Heart left ventricle (tissue), 16 donors: ENCODE data around the gene KLB. TPM values are rescaled to one million over a fixed set of nuclear protein-coding genes. Genes with fewer than 3 reads are reported as not detected.

Experiments
- ATAC-seq, 4 donors: fragments of 200-7000 bp; cut with Tn5 transposase; one replicate each; pipeline ENCODE4 v1.9.1; 2020 to 2022; ENCODE audit warnings: moderate library complexity in 4 of 4, mild to moderate bottlenecking in 3 of 4, moderate number of reproducible peaks in 1 of 4
- DNase-seq, 5 donors: peaks; one replicate each; pipeline ENCODE4 v3.0.0-alpha.2; 2020
- H3K27ac ChIP-seq, 12 donors: fragments of 200-600 bp; sonication (generic) in 4 of 12; one replicate each; pipeline versions ENCODE4 v1.5.0 to v1.8.0; 2016 to 2022; ENCODE audit warnings: mild to moderate bottlenecking in 2 of 12
- H3K27me3 ChIP-seq, 9 donors: fragments of 200-600 bp; sonication (generic) in 2 of 9; one replicate each; pipeline versions ENCODE4 v1.5.1 to v1.8.0; 2016 to 2022; ENCODE audit warnings: mild to moderate bottlenecking in 3 of 9
- H3K36me3 ChIP-seq, 9 donors: fragments of 200-600 bp; sonication (generic) in 2 of 9; one replicate each; pipeline versions ENCODE4 v1.5.0 to v1.8.0; 2018 to 2022; ENCODE audit warnings: mild to moderate bottlenecking in 2 of 9
- H3K4me1 ChIP-seq, 12 donors: fragments of 200-600 bp; sonication (generic) in 4 of 12; one replicate each; pipeline versions ENCODE4 v1.5.0 to v1.8.0; 2016 to 2022; ENCODE audit warnings: mild to moderate bottlenecking in 3 of 12
- H3K4me3 ChIP-seq, 12 donors: fragments of 200-600 bp; sonication (generic) in 4 of 12; one replicate each; pipeline versions ENCODE4 v1.5.0 to v1.8.0; 2017 to 2022; ENCODE audit warnings: mild to moderate bottlenecking in 9 of 12, moderate library complexity in 4 of 12
- H3K9me3 ChIP-seq, 12 donors: fragments of 200-600 bp; sonication (generic) in 4 of 12; one replicate each; pipeline versions ENCODE4 v1.5.0 to v1.8.0; 2016 to 2022; ENCODE audit warnings: mild to moderate bottlenecking in 1 of 12
- POLR2A ChIP-seq, 2 donors: fragments of 450-650 bp; IDR thresholded peaks; one replicate each; pipeline ENCODE4 v1.6.1; 2017; ENCODE audit warnings: antibody characterized with exemption in 2 of 2, mild to moderate bottlenecking in 2 of 2, moderate library complexity in 2 of 2
- WGBS, 4 donors: extraction: QIAGEN DNeasy Blood & Tissue Kit in 2 of 4; methylation state at CpG; one replicate each; pipeline versions ENCODE4 v1.1.5 to v1.1.7; 2013 to 2018; 5-methylcytosine and 5-hydroxymethylcytosine counted together
- intact Hi-C, 10 donors: fragments of 100-400 bp; cut with DNase I; formaldehyde crosslinking; loops; one replicate each; pipeline versions ENCODE4 v1.11.1 to v1.14.2; 2022
- microRNA-seq, 4 donors: library from miRNA; unstranded; fragments of <30 nt; microRNA quantifications; one replicate each; pipeline versions ENCODE4 to v1.2.0, GENCODE V29; 2017 to 2020
- polyA plus RNA-seq, 2 donors: library from polyadenylated mRNA; stranded (reverse); fragments of 200-250 nt; gene quantifications; one replicate each; pipeline ENCODE4 v1.2.3, GENCODE V29; 2013
- total RNA-seq, 9 donors: library from RNA; depleted of rRNA in 2 of 9; stranded (reverse); fragments of >200 nt in 2 of 9; fragmentation: NEBNext Ultra II Directional in 3 of 9; extraction: Animal tissue kit (Norgen Biotek cat#: 25700) in 3 of 9; gene quantifications; one replicate each; pipeline versions ENCODE4 v1.1.0 to v1.2.4, GENCODE V29; 2016 to 2023
- TF ChIP-seq, protein P1 (sequence below), 12 donors: fragments of 200-600 bp; sonication (generic) in 4 of 12; IDR thresholded peaks; one replicate each; pipeline versions ENCODE4 v1.5.0 to v1.8.0; 2018 to 2022; ENCODE audit warnings: antibody characterized with exemption in 12 of 12, mild to moderate bottlenecking in 5 of 12
- donor health status: ischemic (EF 13 %, LVEDD 7.1; RV severe dilation, severe dysfunction).
- donor health status: healthy with polysubstance abuse.
- donor health status: DM: no; HTN: yes; CAD: no.
- donor health status: DM: no; HTN: no; CAD: no.
- donor health status: ischemic (EF 25% LVEDD 6.9; RV normal size, moderate dysfunction).
- donor health status: ischemic (EF 25% LVEDD 5.7; RV mildly dilated, moderate dysfunction).
- donor health status: healthy.
- donor health status: DM: yes; HTN: yes; CAD: no.
- donor health status: ischemic (EF 35%, LVEDD 5.7; RV mildly dilated, moderate dysfunction).
- donor health status: nonischemic (EF 11% LVEDD 7.7; RV severe dilation, severe dysfunction).
- donor health status: DM: yes; HTN: yes; CAD: no.
- donor health status: PGD.
- donor health status: ischemic (EF 29% LVEDD 5.4; RV normal size, mild dysfunction).
- donor health status: nonischemic (EF 23%, LVEDD 6.1; RV moderate dilation, normal function).

KLB gene
- total and polyA plus RNA-seq, 11 donors, result 0.08 to 2.9 (median 0.15) TPM; not detected in 5

DNA sequence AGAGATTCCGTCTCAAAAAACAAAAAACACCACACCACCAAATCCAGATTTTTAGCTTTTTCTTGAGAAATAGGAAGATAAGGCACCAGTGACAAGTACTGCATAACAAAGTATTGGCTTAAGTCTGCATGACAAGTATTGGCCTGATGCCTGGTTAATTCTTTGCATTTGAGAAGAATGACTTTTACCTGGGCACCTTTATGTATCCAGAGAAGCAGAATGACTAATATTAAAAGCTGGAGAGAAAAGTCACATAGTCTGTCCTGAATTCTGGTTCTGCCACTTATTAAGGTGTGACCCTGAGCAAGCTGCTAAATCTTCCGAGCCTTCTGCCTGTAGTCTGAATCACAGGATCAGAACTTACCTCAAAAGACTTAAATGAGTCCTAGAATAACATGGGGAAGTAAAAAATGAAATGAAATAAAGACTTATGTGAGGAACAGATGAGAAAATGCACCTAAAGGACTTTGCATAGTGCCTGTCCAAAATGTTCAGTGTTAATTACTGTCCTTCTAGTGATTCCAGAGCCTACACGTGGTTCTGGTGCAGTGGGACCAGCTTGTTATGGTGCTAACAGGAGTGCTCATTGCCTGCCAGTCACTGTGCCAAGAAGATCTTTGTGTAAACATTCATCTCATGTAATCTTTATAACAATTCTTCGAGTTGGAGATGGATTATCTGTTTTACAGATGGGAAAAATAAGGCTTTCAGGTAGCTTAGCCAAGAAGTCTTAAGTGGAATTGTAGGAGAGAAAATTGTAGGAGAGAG lies 88.9 kb downstream of the KLB start:
- DNase-seq, result no peak
- 69 to 78% (median 77%) methylated on average over 4 of the region's 4 CpGs for WGBS, 4 donors

DNA sequence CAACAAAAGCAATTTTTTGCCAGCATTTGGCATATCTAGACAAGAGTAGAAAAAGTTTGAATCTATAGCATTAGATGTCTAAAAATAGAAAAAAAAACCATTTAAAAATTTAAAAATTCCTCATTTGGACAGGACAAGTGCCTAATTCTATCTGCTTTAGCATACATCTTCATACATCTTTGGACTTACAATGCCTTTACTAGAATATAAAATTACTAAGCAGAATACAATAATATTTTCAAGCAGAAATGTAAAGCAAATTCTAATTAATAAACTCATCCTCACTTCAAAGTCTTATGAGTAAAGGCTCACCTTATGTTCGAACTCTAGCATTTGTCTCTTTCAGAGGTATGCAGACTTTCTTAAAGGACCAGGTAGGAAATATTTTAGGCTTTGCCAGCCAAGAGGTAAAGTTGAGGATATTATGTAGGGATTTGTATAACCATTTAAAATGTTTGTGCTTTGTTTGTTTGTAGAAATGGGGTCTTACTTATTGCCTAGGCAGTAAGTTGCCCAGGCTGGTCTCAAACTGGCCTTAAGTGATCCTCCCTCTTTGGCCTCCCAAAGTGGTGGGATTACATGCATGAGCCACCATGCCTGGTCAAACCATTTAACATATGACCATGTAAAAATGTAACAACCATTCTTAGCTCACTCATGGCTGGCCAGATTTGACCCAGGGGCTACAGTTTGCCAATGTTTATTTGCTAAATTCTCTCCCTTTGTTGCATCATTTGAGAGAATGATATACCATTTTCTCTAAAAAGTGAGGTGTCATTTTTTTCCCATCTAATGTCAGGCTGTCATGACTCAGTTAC lies 91.4 kb downstream of the KLB start:
- intact Hi-C loops, result no loop called here
- Histone ChIP-seq H3K27ac (no peak overlapping the region), H3K27me3 (no peaks in the 10 kb centered on the region), H3K4me1 (no peaks in the 10 kb centered on the region), H3K9me3 (no peaks in the 10 kb centered on the region), H3K36me3 (peaks cover 0 to 55% (median 47%) of the 10 kb centered on the region in 9 donors), H3K4me3 (no peak overlapping the region)
- ATAC-seq (no peak), DNase-seq (no peak)
- TF ChIP-seq, protein P1, sequence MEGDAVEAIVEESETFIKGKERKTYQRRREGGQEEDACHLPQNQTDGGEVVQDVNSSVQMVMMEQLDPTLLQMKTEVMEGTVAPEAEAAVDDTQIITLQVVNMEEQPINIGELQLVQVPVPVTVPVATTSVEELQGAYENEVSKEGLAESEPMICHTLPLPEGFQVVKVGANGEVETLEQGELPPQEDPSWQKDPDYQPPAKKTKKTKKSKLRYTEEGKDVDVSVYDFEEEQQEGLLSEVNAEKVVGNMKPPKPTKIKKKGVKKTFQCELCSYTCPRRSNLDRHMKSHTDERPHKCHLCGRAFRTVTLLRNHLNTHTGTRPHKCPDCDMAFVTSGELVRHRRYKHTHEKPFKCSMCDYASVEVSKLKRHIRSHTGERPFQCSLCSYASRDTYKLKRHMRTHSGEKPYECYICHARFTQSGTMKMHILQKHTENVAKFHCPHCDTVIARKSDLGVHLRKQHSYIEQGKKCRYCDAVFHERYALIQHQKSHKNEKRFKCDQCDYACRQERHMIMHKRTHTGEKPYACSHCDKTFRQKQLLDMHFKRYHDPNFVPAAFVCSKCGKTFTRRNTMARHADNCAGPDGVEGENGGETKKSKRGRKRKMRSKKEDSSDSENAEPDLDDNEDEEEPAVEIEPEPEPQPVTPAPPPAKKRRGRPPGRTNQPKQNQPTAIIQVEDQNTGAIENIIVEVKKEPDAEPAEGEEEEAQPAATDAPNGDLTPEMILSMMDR (IDR thresholded peaks at IDR 0.05), result no peak
- TF ChIP-seq POLR2A (IDR thresholded peaks at IDR 0.05), result no peak
- WGBS, 4 donors, result 89 to 93% (median 92%) methylated on average over 1 of the region's 1 CpG

More for the DNA sequence above, 88.9 kb downstream of the KLB start:
- no peaks in the 10 kb centered on the region for H3K4me1 ChIP-seq
- H3K27ac ChIP-seq, result no peak overlapping the region
- peaks cover 0 to 31% (median 23%) of the 10 kb centered on the region in 9 donors for H3K36me3 ChIP-seq
- intact Hi-C loops, result no loop called here
- TF ChIP-seq, protein P1 (IDR thresholded peaks at IDR 0.05), result no peak
- TF ChIP-seq POLR2A (IDR thresholded peaks at IDR 0.05), result no peak
- H3K4me3 ChIP-seq, result no peak overlapping the region
- H3K27me3 ChIP-seq, result no peaks in the 10 kb centered on the region
- H3K9me3 ChIP-seq, result no peaks in the 10 kb centered on the region
- ATAC-seq, result no peak

DNA sequence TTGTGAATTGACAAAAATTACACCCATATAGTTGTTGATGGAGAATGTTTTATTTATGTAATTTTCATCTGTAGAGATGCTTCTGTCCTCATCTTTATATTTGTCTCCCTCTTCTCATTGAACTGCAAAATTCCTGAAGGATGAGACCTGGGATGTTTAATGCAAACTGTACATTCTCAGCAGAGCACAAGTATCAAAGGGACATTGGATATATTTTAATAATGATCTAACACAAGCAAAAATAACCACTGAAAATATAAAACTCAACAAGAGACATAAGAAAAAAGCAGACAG lies 91.9 kb downstream of the KLB start:
- ATAC-seq (no peak), DNase-seq (no peak)
- Histone ChIP-seq H3K4me1 (no peaks in the 10 kb centered on the region), H3K9me3 (no peaks in the 10 kb centered on the region), H3K4me3 (no peak overlapping the region), H3K27ac (no peak overlapping the region), H3K36me3 (peaks cover 0 to 60% (median 52%) of the 10 kb centered on the region in 9 donors), H3K27me3 (no peaks in the 10 kb centered on the region)
- TF ChIP-seq POLR2A (IDR thresholded peaks at IDR 0.05), result no peak
- TF ChIP-seq, protein P1 (IDR thresholded peaks at IDR 0.05), result no peak
- intact Hi-C loops, result no loop called here

Small RNAs within 50 kb of the gene (microRNA-seq; reads per million reads assigned to microRNA genes)
- gene MIR5591, result 0 reads per million in 4 donors

Other genes with a start within 250 kb of the KLB start
- 10 to 100 TPM in 2 of 9 donors, 1 to 10 TPM in 7; 4.3 to 15.6 (median 8.1) TPM for gene WDR19, start 224.4 kb upstream of the KLB start, total RNA-seq
- 10 to 100 TPM in 1 of 2 donors, 1 to 10 TPM in 1; 6.5 to 11.6 TPM for gene WDR19, start 224.4 kb upstream of the KLB start, polyA plus RNA-seq
- 10 to 100 TPM; 21.0 to 31.2 (median 24.3) TPM for gene RFC1, start 40.6 kb upstream of the KLB start, total RNA-seq
- 10 to 100 TPM in 1 of 2 donors, 1 to 10 TPM in 1; 5.3 to 19.9 TPM for gene RFC1, start 40.6 kb upstream of the KLB start, polyA plus RNA-seq
- 1,000 to 10,000 TPM in 2 of 9 donors, 100 to 1,000 TPM in 7; 576 to 1,701 (median 925) TPM for gene RPL9, start 52.0 kb downstream of the KLB start, total RNA-seq
- gene RPL9, start 52.0 kb downstream of the KLB start, polyA plus RNA-seq, result 1,000 to 10,000 TPM; 1,241 to 2,059 TPM
- 10 to 100 TPM; 15.9 to 34.4 (median 20.2) TPM for gene LIAS, start 52.1 kb downstream of the KLB start, total RNA-seq
- gene LIAS, start 52.1 kb downstream of the KLB start, polyA plus RNA-seq, result 10 to 100 TPM; 15.8 to 21.3 TPM
- 10 to 100 TPM in 8 of 9 donors, 1 to 10 TPM in 1; 7.3 to 28.6 (median 16.5) TPM for gene UGDH, start 120.5 kb downstream of the KLB start, total RNA-seq
- gene UGDH, start 120.5 kb downstream of the KLB start, polyA plus RNA-seq, result 10 to 100 TPM in 1 of 2 donors, 1 to 10 TPM in 1; 2.3 to 10.6 TPM
- gene SMIM14, start 231.9 kb downstream of the KLB start, total RNA-seq, result 10 to 100 TPM in 8 of 9 donors, 1 to 10 TPM in 1; 7.1 to 24.8 (median 11.9) TPM
- gene SMIM14, start 231.9 kb downstream of the KLB start, polyA plus RNA-seq, result 1 to 10 TPM; 3.0 to 6.4 TPM